ENCODE measurements around the gene DDTL.

The DDTL gene

GRCh38 chr22:24006207-24006913 is 39.7 kb downstream of the DDTL start:
- TF ChIP-seq, protein P1, sequence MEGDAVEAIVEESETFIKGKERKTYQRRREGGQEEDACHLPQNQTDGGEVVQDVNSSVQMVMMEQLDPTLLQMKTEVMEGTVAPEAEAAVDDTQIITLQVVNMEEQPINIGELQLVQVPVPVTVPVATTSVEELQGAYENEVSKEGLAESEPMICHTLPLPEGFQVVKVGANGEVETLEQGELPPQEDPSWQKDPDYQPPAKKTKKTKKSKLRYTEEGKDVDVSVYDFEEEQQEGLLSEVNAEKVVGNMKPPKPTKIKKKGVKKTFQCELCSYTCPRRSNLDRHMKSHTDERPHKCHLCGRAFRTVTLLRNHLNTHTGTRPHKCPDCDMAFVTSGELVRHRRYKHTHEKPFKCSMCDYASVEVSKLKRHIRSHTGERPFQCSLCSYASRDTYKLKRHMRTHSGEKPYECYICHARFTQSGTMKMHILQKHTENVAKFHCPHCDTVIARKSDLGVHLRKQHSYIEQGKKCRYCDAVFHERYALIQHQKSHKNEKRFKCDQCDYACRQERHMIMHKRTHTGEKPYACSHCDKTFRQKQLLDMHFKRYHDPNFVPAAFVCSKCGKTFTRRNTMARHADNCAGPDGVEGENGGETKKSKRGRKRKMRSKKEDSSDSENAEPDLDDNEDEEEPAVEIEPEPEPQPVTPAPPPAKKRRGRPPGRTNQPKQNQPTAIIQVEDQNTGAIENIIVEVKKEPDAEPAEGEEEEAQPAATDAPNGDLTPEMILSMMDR (IDR thresholded peaks at IDR 0.05; ENCODE audit: low read depth, low read length, missing control alignments): no peak
- DNase-seq (ENCODE audit: extremely low read depth, low read depth): no peak
- H3K4me3 ChIP-seq (replicated peaks; ENCODE audit: low read depth, low read length): no peak overlapping the region

- TF ChIP-seq, protein P1 (IDR thresholded peaks at IDR 0.05; ENCODE audit: low read depth, low read length, missing control alignments): no peak
- H3K4me3 ChIP-seq (replicated peaks; ENCODE audit: low read depth, low read length): no peak overlapping the region
- DNase-seq (ENCODE audit: extremely low read depth, low read depth): no peak
Measured at GRCh38 chr22:24006914-24007214, 40.2 kb downstream of the DDTL start.

- TF ChIP-seq, protein P1 (IDR thresholded peaks at IDR 0.05; ENCODE audit: low read depth, low read length, missing control alignments): no peak
- DNase-seq (ENCODE audit: extremely low read depth, low read depth): no peak
- no peak overlapping the region for H3K4me3 ChIP-seq (replicated peaks; ENCODE audit: low read depth, low read length)
Measured at GRCh38 chr22:24007253-24008021, 40.7 kb downstream of the DDTL start.

DNA sequence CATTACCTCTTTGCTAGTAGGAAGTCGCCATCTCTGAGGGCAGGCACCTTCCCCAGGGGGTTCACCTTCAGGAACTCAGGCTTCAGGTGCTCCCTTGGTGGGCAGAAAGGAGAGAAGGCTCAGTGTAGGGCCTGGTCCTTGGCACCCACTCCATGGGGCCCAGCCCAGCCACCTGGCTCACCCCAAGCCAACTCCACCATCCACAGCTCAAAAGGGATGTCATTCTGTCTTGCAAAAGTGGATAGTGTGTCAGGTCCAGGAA is 41.3 kb downstream of the DDTL start:
- no peak for DNase-seq (ENCODE audit: extremely low read depth, low read depth)
- H3K4me3 ChIP-seq (replicated peaks; ENCODE audit: low read depth, low read length): no peak overlapping the region
- TF ChIP-seq, protein P1 (IDR thresholded peaks at IDR 0.05; ENCODE audit: low read depth, low read length, missing control alignments): no peak

- TF ChIP-seq, protein P1 (IDR thresholded peaks at IDR 0.05; ENCODE audit: low read depth, low read length, missing control alignments): no peak
- no peak for DNase-seq (ENCODE audit: extremely low read depth, low read depth)
- no peak overlapping the region for H3K4me3 ChIP-seq (replicated peaks; ENCODE audit: low read depth, low read length)
Measured at GRCh38 chr22:24008381-24009226, 41.9 kb downstream of the DDTL start.

DNA sequence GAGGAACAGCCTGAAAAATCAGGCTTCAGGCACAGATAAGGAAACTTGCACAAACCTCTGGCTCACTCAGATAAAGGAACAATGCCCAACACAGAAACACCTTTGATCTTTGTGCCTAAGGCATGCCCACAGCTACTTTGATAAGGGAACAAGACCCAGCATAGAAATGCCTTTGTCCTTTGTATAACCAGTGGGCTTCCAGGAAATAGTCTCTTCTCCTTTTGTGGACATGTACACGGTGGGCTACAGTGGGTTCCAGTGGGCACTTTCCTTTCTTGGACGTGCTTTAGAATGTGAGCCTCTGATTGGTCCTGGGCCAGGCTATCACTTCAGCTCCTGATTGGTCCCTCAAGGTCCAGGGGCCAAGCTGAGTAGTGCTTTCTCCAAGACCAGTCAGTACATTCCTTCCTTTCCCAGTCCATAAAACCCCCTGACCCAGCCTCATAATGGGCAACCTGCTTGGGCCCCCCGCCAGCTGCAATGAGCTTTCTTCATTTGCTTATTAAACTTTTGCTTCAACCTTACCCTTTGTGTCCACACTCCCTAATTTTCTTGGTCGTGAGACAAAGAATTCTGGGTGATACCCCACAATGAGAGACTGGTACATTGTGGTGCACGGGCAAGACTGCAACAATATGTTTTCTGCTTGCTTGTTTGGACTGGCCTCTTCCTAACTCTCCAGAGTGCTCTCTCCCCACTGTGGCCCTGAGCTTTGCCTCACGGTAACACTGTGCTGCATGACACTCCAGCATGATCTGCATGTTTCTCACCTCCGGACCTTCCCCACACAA is 42.7 kb downstream of the DDTL start:
- H3K4me3 ChIP-seq (replicated peaks; ENCODE audit: low read depth, low read length): no peak overlapping the region
- TF ChIP-seq, protein P1 (IDR thresholded peaks at IDR 0.05; ENCODE audit: low read depth, low read length, missing control alignments): no peak
- DNase-seq (ENCODE audit: extremely low read depth, low read depth): no peak

Measured in HFF-Myc (cell line).